GM23338 (cell line): Measurements from ENCODE around the gene RCVRN. TPM values are rescaled to one million over a fixed set of nuclear protein-coding genes. Genes with fewer than 3 reads are reported as not detected.

Experiments
- ATAC-seq: fragments of 200-7000 bp; cut with Tn5 transposase; 3 replicates; pipeline ENCODE4 v1.9.1; 2020
- DNase-seq: peaks from one replicate; pipeline ENCODE4 v3.0.0-alpha.2; 2015; ENCODE audit warnings: low spot score
- H2AFZ ChIP-seq: fragments of 200-600 bp; sonication (generic); 2 replicates; pipeline ENCODE4 v1.8.0; 2016; ENCODE audit warnings: antibody characterized with exemption, mild to moderate bottlenecking, moderate library complexity
- H3F3A ChIP-seq: fragments of 200-600 bp; sonication (generic); replicated peaks from 2 replicates; pipeline ENCODE4 v1.8.0; 2017; ENCODE audit warnings: antibody characterized with exemption, mixed run types, low read depth
- H3K27ac ChIP-seq: fragments of 200-600 bp; sonication (generic); 2 replicates; pipeline ENCODE4 v1.6.1; 2016; ENCODE audit warnings: low read depth
- H3K27me3 ChIP-seq: fragments of 200-600 bp; sonication (generic); 2 replicates; pipeline ENCODE4 v1.8.0; 2016; ENCODE audit warnings: mild to moderate bottlenecking, mixed run types, moderate library complexity; ENCODE audit not compliant: insufficient read depth
- H3K36me3 ChIP-seq: fragments of 200-600 bp; sonication (generic); 2 replicates; pipeline ENCODE4 v1.8.0; 2016; ENCODE audit warnings: mild to moderate bottlenecking; ENCODE audit not compliant: insufficient read depth
- H3K4me1 ChIP-seq: fragments of 200-600 bp; sonication (generic); 2 replicates; pipeline ENCODE4 v1.8.0; 2016; ENCODE audit warnings: mild to moderate bottlenecking, moderate library complexity; ENCODE audit not compliant: insufficient read depth
- H3K4me2 ChIP-seq: fragments of 200-600 bp; sonication (generic); 2 replicates; pipeline ENCODE4 v1.7.1; 2017; ENCODE audit warnings: mixed run types
- H3K4me3 ChIP-seq: fragments of 200-600 bp; sonication (generic); 2 replicates; pipeline ENCODE4 v1.6.1; 2016; ENCODE audit warnings: mixed run types
- H3K79me2 ChIP-seq: fragments of 200-600 bp; sonication (generic); replicated peaks from 2 replicates; pipeline ENCODE4 v1.8.0; 2017; ENCODE audit warnings: mild to moderate bottlenecking; ENCODE audit not compliant: insufficient read depth
- H3K9me2 ChIP-seq: fragments of 200-600 bp; sonication (generic); 2 replicates; pipeline ENCODE4 v1.8.0; 2017; ENCODE audit not compliant: insufficient read depth
- H4K20me1 ChIP-seq: fragments of 200-600 bp; sonication (generic); replicated peaks from 2 replicates; pipeline ENCODE4 v1.8.0; 2017; ENCODE audit warnings: mild to moderate bottlenecking; ENCODE audit not compliant: insufficient read depth
- H3K27ac Mint-ChIP-seq: 2 replicates; pipeline ENCODE4 v1.8.0; 2020; ENCODE audit warnings: inconsistent platforms, mild to moderate bottlenecking, moderate library complexity, mixed read lengths
- H3K27me3 Mint-ChIP-seq: 3 replicates; pipeline ENCODE4 v1.8.0; 2022; ENCODE audit warnings: low read depth, mild to moderate bottlenecking, moderate library complexity, mixed read lengths, inconsistent platforms; ENCODE audit not compliant: insufficient read depth, poor library complexity
- H3K36me3 Mint-ChIP-seq: 3 replicates; pipeline ENCODE4 v1.8.0; 2021; ENCODE audit warnings: low read depth, mild to moderate bottlenecking, inconsistent platforms, moderate library complexity, mixed read lengths
- H3K4me1 Mint-ChIP-seq: 3 replicates; pipeline ENCODE4 v1.8.0; 2020; ENCODE audit warnings: mild to moderate bottlenecking, inconsistent platforms, mixed read lengths
- H3K4me3 Mint-ChIP-seq: 3 replicates; pipeline ENCODE4 v1.8.0; 2021; ENCODE audit warnings: moderate library complexity, mild to moderate bottlenecking, inconsistent platforms, mixed read lengths
- H3K9me3 Mint-ChIP-seq: 3 replicates; pipeline ENCODE4 v1.8.0; 2020; ENCODE audit warnings: moderate library complexity, mild to moderate bottlenecking, inconsistent platforms, mixed read lengths
- NANOG ChIP-seq: IDR thresholded peaks from 2 replicates; pipeline ENCODE4 v1.6.1; 2016; ENCODE audit warnings: antibody characterized with exemption, borderline replicate concordance
- polyA plus RNA-seq: library from polyadenylated mRNA; unstranded; fragments of >200 nt; fragmentation: Nextera tagmentation; extraction: Ambion mirVana; gene quantifications from 2 replicates; pipeline ENCODE4 v1.2.1, GENCODE V29; 2016
- total RNA-seq: library from RNA; depleted of rRNA; stranded (reverse); fragments of >200 nt; shearing (Covaris generic); gene quantifications from 2 replicates; pipeline ENCODE4 v1.2.3, GENCODE V29; 2014; rRNA removed

The RCVRN gene
- total and polyA plus RNA-seq, 2 experiments from 2014 or later, result not detected

DNA sequence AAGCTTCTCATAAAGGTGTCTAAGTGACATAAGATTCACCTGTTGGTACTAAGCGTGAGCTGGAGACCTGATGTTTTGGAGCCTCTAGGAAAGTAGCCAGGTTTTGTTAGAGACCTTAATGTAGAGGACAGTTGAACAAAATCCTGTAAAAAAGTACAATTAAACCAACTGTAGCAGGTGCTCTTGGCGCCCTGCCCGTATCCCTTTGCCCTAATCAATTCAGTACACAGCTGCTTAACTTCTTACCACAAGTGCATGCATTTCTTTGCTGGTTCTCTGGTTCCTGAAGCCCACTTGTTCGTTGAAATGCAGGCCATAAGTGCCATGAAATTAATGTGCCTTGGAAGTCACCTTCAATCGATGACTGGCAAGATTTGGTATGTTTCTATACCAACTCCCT is 54.9 kb downstream of the RCVRN start:
- Histone ChIP-seq H3K4me3 (no peak overlapping the region), H3F3A (no peaks in the 10 kb centered on the region), H4K20me1 (no peaks in the 10 kb centered on the region), H3K27ac (no peak overlapping the region), H3K79me2 (no peaks in the 10 kb centered on the region), H3K36me3 (no peaks in the 10 kb centered on the region), H3K4me1 (no peaks in the 10 kb centered on the region), H3K4me2 (no peak overlapping the region), H2AFZ (no peak overlapping the region), H3K9me2 (0 out of 2 replicates have a peak, but pooled peaks cover 6% of the 10 kb centered on the region), H3K27me3 (no peaks in the 10 kb centered on the region)
- Mint-ChIP-seq H3K9me3 (peaks cover 2% of the 10 kb centered on the region; the same call in 2 of the 3 replicates), H3K4me3 (no peak overlapping the region), H3K27me3 (no peaks in the 10 kb centered on the region), H3K4me1 (no peaks in the 10 kb centered on the region), H3K27ac (no peak overlapping the region), H3K36me3 (no peaks in the 10 kb centered on the region)
- no peak for TF ChIP-seq NANOG
- DNase-seq, result no peak
- no peak for ATAC-seq

Other genes with a start within 250 kb of the RCVRN start
- gene DHRS7C, start 113.7 kb downstream of the RCVRN start, total RNA-seq, result not detected in 2 replicates
- gene DHRS7C, start 113.7 kb downstream of the RCVRN start, polyA plus RNA-seq, result not detected in 2 replicates
- gene GSG1L2, start 83.2 kb downstream of the RCVRN start, total RNA-seq, result not detected in 2 replicates
- gene GSG1L2, start 83.2 kb downstream of the RCVRN start, polyA plus RNA-seq, result not detected in 2 replicates
- not detected in 2 replicates for gene GLP2R, start 79.3 kb downstream of the RCVRN start, total RNA-seq
- gene GLP2R, start 79.3 kb downstream of the RCVRN start, polyA plus RNA-seq, result not detected in 2 replicates